ENCODE results near the gene MAPK8.
"Not testable (repeated sequence)": the region's sequence is repeated elsewhere in the genome, so short reads cannot be mapped to it uniquely, and the experiment has no call there.

The MAPK8 gene

GRCh38 chr10:48419714-48420113, 113.2 kb downstream of the MAPK8 start:
- TF ChIP-seq ZNF274 (IDR thresholded peaks at IDR 0.05; ENCODE audit: low read depth, low read length) = no peak
- H3K4me3 ChIP-seq (ENCODE audit: low read length) = no peak overlapping the region

DNA sequence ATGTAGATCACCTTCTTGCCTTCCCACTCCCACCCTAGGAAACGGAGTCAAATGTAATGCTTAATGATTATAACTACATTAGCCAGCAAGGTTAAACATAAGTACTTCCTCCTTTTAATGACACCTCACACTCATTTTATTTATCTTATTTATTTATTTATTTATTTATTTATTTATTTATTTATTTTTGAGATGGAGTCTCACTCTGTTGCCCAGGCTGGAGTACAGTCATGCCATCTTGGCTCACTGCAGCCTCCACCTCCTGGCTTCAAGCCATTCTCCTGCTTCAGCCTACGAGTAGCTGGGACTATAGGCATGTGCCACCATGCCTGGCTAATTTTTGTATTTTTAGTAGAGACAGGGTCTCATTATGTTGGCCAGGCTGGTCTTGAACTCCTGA, 115.4 kb downstream of the MAPK8 start:
- H3K4me3 ChIP-seq (ENCODE audit: low read length) = not testable (repeated sequence)

DNA sequence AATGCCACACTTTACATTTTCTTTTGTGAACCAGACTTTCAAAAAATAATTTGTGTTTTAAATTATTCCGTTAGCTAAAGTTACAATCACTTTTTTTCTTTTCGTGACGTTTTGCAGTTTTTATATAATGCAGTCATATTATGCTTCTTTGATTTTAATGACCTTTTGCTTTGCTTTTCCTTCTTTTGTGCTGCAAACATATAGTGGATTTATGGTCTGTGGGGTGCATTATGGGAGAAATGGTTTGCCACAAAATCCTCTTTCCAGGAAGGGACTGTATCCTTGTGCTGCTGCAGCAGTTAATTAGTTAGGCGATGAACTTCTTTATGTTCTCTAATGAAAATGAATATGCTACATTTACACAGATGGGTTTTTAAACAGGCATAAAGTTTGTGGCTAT, 117.4 kb downstream of the MAPK8 start:
- TF ChIP-seq ZNF274 (IDR thresholded peaks at IDR 0.05; ENCODE audit: low read depth, low read length) = no peak
- H3K4me3 ChIP-seq (ENCODE audit: low read length) = no peak overlapping the region

- TF ChIP-seq ZNF274 (IDR thresholded peaks at IDR 0.05; ENCODE audit: low read depth, low read length) = no peak
- H3K4me3 ChIP-seq (ENCODE audit: low read length) = no peak overlapping the region
Observed at GRCh38 chr10:48428896-48429295, 122.4 kb downstream of the MAPK8 start.

- no peak for TF ChIP-seq ZNF274 (IDR thresholded peaks at IDR 0.05; ENCODE audit: low read depth, low read length)
- no peak overlapping the region for H3K4me3 ChIP-seq (ENCODE audit: low read length)
Observed at GRCh38 chr10:48429309-48429708, 122.8 kb downstream of the MAPK8 start.

GRCh38 chr10:48430402-48430993, 124.0 kb downstream of the MAPK8 start:
- no peak for TF ChIP-seq ZNF274 (IDR thresholded peaks at IDR 0.05; ENCODE audit: low read depth, low read length)
- H3K4me3 ChIP-seq (ENCODE audit: low read length) = no peak overlapping the region

- TF ChIP-seq ZNF274 (IDR thresholded peaks at IDR 0.05; ENCODE audit: low read depth, low read length) = no peak
- no peak overlapping the region for H3K4me3 ChIP-seq (ENCODE audit: low read length)
Observed at GRCh38 chr10:48431871-48432270, 125.4 kb downstream of the MAPK8 start.

- TF ChIP-seq ZNF274 (IDR thresholded peaks at IDR 0.05; ENCODE audit: low read depth, low read length) = no peak
Observed at GRCh38 chr10:48437546-48437945, 131.1 kb downstream of the MAPK8 start.

GRCh38 chr10:48439031-48439430, 132.6 kb downstream of the MAPK8 start:
- H3K4me3 ChIP-seq (ENCODE audit: low read length) = no peak overlapping the region
- no peak for TF ChIP-seq ZNF274 (IDR thresholded peaks at IDR 0.05; ENCODE audit: low read depth, low read length)

More at GRCh38 chr10:48437546-48437945, 131.1 kb downstream of the MAPK8 start:
- H3K4me3 ChIP-seq (ENCODE audit: low read length) = no peak overlapping the region

GRCh38 chr10:48439581-48440041, 133.1 kb downstream of the MAPK8 start:
- no peak overlapping the region for H3K4me3 ChIP-seq (ENCODE audit: low read length)
- TF ChIP-seq ZNF274 (IDR thresholded peaks at IDR 0.05; ENCODE audit: low read depth, low read length) = no peak

GRCh38 chr10:48440771-48441170, 134.3 kb downstream of the MAPK8 start:
- TF ChIP-seq ZNF274 (IDR thresholded peaks at IDR 0.05; ENCODE audit: low read depth, low read length) = no peak
- H3K4me3 ChIP-seq (ENCODE audit: low read length) = no peak overlapping the region

DNA sequence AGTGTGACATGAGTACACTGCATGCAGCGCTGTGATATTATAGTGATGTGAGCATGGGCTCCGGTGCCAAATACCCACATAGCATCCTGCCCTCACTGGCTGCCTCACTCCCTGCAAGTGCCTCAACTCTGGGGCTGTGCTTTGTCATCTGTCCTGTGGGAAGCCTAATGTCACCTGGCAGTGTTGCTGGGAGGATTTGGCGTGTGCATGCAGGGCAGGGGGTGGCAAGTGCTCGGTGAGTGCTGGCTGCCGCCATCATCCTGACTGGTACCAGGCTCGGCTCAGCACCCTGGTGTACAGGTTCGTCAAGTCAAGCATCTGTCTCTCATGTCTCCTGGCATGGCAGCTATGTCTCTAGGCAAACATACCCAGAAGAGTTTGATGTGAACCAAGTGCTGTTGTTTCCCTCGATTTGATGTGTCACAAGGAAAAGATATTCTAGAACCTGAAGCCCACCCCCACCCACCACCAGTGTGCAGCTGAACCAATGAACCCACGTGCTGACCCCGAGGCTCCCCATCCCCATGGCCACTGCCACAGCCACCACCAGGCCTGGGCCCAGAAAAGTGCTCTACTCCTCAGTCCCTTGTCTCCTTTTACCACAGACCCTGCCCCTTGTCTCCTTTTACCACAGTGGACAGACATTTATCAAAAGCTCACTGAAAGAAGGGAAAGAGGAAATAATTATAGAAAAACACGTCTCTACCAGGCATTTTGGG, 135.8 kb downstream of the MAPK8 start:
- H3K4me3 ChIP-seq (ENCODE audit: low read length) = no peak overlapping the region
- TF ChIP-seq ZNF274 (IDR thresholded peaks at IDR 0.05; ENCODE audit: low read depth, low read length) = no peak

DNA sequence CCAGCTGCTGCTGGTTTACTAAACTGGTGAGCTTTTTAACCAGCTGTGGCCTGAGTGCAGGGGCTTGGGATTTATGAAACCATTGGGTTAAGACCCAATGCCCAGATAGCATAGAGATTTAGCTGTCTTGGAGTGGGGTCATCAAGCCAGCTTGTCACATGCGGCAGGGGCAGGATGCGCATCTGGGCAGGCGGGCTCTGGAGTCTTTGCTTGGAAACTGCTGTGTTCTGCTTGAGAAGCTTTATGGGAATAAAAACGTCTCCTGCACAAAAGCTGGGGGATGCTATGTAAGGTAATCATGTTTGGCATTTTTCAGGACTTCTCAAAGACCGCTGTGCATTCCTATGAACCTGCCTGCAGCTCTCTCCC, 136.3 kb downstream of the MAPK8 start:
- no peak overlapping the region for H3K4me3 ChIP-seq (ENCODE audit: low read length)
- no peak for TF ChIP-seq ZNF274 (IDR thresholded peaks at IDR 0.05; ENCODE audit: low read depth, low read length)

DNA sequence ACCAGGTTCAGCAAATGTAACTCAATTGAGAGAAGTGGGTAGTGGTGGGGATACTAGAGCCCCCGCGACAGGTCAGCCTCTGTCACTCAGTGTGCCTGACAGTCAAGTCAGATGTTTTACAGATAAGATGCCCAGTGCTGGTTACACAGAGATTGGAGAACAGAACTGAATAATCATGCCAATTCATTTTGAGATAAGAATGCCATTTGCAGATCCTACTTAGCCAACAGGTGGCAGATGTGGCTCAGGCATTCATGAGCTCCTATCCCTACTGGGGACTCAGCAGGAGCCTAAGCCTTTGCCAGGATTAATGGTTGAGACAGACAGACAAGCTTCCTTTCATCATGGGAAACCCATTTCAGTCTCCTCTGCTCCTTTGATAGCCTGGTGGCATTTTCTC, 137.8 kb downstream of the MAPK8 start:
- H3K4me3 ChIP-seq (ENCODE audit: low read length) = no peak overlapping the region
- no peak for TF ChIP-seq ZNF274 (IDR thresholded peaks at IDR 0.05; ENCODE audit: low read depth, low read length)
